NCI-H1436 (cell line): ENCODE results near the gene RASA1.

ENCODE experiments used
- DNase-seq: peaks from one replicate; lab custom pipeline; 2025; lab: John Stamatoyannopoulos, UW

Gene RASA1

DNA sequence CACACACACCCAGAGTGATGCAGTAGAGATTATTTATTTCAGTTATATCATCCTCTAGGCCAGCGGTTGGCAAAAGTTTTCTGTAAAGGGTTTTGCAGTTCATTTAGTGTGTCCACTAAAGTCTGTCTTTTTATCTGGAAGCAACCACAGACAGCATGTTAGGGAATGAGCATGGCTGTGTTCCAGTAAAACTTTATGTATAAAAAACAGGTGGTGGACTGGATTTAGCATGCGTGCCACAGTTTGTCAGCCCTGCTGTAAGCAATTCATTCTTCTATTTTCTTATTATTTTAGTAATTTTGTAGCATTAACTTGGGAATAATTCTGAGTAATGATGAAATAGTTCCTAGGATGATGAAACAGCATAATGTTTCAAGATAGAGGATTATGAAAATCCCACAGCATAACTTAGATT, 93.4 kb downstream of the RASA1 start:
- DNase-seq = no peak

DNA sequence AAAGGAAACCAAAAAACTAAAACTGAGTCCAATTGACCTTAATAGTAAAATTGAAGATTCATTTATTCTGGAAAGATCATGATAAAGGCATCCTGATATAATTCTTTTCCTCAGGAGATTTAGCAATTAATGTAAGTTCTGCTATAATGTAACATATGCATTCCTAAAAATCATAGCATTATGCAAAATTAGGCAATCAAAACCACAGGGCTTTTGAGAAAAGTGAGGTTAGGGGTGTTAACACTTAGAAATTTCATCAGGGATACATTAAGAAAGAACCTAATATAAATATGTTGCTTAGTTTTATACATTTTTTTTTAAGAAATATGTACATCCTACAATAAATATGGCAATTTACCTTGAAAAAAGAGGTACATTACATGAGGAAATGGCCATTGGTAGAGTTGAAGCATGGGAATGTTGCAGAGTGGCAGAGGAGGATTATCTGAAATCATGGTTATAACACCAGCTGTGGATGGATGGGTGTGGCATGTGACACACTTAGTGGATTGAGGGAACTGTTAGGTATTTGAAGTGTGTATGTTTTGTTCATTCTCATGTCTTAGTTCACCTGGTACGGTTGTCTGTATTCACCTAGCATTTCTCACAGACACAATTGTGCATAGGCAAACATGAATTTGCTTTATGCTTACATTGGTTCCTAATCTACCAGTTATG, 94.0 kb downstream of the RASA1 start:
- DNase-seq = no peak

DNA sequence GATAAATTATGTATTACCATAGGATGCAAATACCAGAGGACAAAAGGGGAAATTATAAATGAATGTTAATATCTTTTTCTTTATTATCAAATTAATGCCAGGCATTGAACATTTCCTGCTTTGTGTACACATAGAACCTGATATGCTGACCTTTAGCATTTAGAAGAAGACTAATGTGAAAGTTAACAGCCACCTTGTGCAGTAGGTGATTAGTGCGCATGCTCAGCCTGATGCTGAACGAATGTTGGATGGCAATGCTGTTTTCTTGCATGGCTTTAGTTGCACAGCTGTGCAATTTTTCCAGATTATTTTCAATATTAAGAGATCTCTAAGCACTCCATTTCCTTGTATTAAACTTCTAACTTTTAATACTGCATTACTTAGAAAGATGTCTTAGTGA, 99.6 kb downstream of the RASA1 start:
- DNase-seq = no peak

DNA sequence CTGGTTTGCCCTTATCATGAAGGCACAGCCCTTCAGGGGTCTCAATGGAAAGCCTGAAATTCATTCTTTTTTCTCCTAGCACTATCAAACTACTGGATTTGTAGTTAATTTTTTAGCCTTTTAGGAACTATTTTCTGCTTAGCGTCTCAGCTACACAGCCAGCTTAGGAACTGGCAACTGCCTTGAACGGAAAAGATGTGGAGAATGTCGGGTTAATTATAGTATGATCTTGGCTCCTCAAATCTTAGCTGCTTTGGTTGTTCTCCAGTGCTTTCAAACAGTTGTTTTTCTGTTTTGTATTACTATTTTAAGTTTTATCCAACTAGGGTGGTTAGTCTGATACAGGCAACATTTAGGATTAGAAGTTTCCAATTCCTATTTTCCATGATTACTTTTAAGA, 100.9 kb downstream of the RASA1 start:
- no peak for DNase-seq

DNA sequence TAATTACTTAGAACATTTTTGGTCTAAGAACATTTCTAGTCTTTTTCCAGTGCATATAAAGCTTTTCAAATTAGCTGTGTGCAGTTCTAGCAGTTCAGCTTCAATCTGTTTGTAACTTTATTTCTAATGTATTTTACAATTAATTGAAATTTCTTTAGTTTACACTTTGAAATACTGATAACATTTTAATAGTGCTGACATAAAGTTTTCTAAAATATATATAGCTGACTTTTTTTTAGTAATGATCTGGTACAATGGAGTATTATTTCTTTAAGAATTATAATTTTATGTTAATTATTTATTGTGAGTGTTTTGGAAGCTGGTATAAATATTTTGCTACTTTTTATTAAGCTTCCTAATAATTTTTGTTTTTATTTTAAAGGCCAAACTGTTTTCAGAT, 101.7 kb downstream of the RASA1 start:
- DNase-seq = no peak

DNA sequence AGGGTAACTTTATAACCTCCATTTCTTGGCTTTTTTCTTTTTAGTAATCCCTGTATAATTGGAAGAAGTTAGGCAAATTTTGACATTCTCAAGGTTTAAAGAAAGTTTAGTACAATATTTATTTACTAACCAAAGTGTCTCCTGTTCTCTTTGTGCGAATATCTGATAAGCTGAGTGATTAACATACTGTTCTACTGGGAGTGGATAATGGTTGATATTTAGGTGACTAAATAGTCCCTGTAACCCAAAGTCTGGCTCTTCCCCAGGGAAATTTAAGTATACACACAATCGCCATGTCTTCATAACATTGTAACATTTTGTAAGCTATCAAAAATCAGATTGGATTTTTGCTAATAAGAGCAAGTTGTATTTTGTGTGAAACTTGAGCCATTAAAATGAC, 105.0 kb downstream of the RASA1 start:
- no peak for DNase-seq

DNA sequence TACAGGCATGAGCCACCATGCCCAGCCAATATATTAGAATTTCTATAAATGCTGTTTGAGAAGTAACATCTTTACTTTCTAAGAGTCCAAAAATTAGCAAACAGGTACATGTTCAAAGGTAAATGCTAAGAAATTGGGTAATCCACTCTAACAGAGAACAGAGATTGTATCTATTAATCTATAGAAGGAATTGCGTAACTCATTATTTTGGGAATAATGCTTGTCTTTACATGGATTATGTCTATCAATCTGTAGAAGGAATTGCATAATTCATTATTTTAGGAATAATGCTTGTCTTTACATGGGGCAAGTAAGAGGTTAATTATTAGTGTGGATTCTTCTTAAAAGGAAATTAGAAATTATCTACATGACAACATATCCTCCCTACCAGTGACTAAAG, 114.5 kb downstream of the RASA1 start:
- no peak for DNase-seq

DNA sequence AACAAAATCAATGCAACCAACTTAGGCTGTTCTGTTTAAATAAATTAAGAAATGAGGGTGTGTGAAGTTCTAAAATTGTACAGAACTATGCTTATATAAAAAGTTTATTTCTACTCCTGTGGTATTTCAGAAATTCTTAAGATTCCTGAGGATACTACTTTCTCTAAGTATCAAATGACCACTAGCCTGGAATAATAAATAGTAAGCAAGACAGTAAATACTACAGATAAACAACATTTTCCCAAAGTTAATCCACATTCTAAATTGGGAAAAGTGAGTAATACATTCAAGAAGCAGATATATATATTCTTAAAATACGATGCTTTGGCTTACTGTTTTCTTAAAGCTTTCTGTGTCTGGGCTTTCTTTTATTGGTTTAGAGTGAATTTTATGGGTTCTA, 115.5 kb downstream of the RASA1 start:
- DNase-seq = no peak

DNA sequence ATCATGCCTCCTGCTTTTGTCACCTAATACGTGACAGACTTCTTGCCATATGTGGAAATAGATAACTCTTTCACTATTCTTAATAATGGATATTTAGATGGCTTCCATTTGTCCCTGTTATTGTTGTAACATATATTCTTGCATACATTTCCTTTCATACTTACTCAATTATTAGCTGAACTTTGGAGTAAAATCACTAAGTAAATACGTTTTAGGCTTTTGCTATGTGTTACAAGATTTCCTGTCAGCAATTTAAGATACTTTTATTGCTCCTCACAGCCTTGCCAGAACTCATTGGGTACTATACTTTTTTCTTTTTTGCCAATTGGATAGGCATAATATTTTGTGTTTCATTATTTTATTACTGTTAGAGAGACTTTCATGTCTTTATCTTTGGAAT, 118.1 kb downstream of the RASA1 start:
- no peak for DNase-seq

DNA sequence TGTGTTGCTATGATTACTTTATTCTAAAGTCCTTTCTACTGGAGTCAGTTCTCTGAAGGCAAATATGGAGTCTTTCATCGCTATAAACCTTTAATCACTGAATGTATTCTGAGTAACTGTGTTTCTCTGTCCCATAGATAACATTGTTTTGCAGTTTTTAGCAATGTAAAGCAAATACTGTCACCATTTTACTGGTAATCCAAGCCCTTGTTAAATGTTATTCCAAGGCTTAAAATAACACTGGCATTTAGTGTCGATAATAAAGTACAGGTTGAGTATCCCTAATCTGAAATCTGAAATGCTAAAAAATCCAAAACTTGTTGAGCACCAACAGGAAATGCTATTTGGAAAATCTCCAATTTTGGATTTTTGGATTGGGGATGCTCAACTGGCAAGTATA, 120.4 kb downstream of the RASA1 start:
- no peak for DNase-seq

DNA sequence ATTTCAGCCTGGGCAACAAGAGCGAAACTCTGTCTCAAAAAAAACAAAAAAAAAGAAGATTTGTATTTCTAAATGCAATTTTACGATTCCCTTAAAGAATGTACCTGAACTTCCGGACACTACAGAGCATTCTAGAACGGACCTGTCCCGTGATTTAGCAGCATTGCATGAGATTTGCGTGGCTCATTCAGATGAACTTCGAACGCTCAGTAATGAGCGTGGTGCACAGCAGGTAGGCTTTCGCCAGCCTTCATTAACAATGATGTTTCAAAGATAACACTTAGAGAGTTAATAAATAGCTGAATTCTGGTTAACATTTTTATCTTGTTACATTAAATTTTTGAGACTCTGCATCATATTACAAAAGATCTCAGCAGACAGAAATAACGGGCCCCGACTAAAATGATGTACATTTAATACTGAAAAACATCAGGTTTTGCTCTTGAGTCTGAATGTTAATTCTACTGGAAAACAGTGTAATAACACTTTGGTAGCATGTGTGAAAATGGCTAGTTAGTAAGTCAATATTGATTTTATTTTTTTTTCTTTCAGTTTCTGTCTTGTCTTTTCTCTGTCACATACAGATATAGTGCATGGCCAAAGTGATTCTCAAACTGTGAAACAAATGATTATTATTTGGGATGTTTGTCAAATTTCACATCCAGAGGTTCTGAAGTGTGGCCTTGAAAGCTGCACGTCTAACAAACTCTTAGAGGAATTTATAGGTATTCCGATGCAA, 121.8 kb downstream of the RASA1 start:
- DNase-seq = no peak

DNA sequence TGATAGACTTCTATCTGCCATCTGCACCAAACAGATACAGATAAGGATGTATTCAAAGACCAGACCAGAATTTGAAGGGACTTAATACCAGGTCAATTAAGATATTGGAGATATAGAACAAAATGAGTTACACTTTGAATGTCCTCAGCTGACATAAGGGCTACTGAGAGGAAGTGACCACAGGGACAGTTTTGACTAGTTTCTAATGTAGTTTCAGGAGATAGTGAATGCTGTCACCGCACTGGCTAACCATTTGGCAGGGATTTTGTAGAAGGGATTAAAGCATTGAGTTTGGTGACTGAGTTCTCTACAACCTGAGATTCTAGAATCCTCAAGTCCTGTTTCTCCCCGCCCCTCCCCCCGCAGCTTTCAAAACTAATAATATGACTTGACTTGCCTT, 122.4 kb downstream of the RASA1 start:
- no peak for DNase-seq

DNA sequence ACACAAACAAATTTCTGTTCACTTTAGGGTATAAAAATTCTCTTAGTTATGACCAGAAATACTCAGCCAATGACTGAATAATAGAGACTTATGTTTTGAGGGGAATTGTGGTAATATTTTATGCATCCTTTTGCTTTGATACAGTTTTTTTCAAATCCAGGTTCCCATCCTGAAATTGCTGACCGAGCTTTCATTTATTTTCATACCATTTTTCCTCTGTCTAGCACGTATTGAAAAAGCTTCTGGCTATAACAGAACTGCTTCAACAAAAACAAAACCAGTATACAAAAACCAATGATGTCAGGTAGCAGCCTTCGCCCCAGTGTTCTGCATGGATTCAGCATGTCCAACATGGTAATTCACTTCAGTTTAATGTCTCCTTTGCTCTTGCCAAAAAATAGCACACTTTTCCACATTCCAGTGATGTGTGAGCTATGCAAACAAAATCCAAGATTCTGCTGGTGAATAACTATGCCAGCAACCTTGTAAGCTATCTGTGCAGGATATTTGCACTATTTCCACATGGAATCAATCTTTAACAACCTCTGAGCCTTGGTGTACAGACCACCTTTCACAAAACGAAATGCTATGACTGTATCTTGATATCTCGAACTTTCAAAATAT, 123.0 kb downstream of the RASA1 start:
- no peak for DNase-seq

DNA sequence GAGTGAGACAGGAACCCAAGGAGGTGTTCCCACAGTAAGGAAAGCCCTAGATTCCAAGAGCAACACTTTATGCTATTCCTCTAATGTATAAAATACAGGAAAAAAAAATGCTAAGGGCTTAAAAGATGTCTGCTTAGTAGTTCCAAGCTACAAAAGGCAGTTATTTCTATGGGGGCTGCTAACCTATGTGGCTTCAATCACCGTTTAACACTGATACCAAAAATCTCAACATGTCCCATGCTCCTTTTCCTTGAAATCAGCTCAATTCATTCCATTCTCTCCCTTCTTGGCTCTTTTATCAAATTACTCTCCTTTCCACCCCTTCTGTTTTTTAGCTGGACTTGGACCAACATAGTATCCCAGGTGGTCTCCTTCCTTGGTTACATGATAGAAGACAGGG, 124.5 kb downstream of the RASA1 start:
- no peak for DNase-seq

DNA sequence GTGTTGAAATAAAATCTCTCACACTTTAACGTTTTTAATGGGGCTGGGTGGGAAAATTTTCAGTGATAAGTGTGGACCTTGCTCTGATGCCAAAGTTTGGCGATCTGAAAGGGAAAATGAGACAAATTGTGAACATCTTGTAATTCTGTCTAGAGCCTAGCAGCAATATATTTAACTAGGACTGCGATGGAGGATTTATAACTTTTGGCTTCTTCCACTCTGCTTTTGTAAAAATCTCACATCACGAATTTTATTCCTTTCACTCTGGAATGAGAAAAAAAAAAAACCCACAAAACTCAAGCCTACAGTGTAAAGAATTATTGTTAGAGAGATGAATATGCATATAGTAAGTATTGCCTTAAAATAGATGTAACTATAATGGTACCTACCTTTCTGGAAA, 125.1 kb downstream of the RASA1 start:
- no peak for DNase-seq

DNA sequence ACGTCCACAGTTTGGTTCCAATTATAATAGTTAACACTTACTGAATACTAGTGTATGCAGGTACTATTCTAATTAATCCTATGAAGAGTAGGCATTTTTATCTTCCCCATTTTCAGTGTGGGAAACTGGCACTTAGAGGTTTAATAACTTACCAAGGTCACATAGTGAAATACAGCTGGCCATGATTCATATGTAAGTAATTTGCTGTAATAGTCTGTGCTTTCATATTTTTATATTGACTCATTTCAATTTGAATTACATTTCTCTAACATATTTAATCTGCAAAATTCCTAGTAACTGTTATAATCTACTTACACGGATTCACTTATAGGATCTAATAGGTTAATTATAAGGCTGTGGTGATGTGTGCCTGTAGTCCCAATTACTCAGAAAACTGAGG, 125.6 kb downstream of the RASA1 start:
- no peak for DNase-seq

DNA sequence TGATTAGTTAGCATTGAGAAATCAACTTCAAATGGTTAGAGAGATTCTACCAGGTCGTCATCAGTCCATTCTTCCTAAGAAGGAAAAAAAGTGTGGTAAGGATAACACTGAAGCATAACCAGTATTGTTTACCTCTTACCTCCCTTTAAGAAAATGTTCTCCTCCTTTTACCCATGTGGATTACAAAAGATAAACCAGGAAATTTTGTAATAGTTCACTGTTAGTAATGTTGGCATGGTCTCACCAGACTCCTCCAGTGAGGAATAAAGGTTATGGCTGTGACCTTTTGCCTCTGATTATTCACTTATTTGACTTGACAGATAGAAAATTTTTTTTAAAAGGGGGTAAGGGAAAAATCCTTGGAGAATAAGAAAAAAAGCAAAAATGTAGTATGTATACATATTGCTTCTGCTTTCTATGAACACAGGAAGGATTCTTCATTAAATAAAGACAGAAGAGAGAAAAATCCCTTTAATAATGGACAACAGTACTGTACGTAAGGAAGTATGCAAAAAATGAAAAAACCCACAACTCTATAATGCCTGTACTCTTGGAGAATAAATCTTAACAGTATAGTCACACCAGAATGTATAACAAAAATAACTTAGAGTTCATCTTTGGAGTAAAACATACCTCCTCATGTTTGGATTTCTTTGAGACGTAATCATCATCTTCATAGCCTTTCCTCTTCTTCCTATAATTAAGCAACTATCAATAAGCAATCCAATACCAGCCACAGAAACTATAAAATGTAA, 126.9 kb downstream of the RASA1 start:
- no peak for DNase-seq

DNA sequence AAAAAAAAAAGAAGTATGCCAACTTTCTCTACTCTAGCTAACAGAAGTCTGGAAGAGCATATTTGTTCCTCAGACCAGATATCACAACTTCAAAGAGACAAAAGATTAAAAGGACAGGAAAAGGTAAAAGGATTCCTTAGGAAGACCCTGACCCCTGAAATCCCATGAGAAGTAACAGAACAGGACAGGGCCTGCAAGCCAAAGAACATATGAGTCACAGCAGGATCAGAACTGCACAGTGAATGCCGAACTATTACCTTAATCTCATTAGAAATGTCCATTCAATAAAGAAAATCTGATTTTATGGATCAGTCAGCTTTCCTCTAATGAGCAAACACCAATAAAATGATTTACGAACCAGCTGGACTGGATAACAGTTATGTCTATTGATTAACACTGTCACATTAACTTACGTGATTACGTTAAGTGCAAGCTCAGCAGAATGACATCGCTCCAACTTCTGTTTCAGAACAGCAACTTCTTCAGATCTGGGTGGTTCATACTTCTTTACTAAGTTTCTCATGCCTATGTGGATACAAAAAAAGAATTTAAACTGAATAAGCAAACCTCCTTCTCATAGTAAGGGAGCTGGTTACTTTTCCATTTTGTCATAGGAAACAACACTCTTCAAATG, 131.4 kb downstream of the RASA1 start:
- DNase-seq = no peak

DNA sequence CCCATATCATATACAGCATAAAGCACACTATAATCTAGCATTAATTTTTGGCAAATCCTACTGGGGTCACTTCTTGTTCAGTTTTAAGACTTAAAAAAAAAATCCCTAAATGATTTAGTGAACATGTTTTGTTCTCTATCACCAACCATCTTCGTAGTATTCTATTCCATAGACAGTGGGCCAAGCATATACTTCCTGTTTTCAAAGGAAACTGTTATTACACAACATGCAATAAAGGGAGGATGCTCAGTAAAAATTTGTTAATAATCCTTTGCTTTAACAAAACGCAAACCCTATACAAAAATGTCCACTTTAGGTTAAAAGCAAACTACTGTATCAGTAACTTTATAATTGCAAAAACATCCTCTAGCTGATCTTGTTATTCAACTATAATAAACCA, 132.0 kb downstream of the RASA1 start:
- DNase-seq = no peak

DNA sequence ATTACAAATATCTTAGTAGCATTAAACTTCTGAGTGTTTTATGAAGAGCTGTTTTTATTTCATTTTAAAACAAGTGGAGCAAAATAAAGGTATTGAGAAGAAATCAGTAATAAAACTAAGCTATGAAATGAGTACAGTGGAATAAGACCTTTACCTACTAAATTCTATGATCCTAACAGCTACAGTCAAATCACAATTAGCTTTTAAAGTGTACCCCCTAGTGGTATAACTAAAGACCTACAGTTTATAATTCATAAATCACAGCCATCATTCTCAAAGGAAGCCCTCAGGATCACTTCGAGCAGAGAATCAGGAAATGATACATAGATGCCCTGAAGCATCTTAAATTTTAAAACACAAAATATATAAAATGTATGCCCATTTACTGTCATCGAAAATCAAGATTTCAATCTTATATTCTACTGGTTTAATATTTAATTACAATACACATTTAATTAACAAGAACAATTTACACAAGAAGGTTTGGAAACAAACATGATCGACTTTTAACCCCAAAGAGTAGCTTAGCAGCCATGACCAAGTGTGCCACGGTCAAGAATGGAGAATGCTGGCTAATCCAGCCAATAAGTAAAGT, 132.7 kb downstream of the RASA1 start:
- DNase-seq = peak; percentile 34

DNA sequence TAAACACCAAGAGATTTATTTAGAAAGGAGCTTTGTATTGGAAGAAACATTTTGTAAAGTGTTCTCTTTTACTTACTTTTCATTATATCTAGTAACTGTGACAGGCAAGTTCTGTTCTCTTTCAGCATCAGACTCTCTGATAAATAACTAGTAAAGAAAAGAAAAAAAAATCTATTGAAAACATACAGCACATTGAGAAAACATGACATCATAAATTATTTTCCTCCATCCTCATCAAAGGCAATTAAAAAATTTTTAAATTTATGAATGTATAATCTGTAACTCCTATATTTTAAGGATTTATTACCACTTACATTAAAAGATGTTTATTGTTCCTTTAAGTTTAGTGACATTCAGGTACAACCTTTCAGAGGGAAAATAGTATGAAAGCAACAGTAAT, 133.9 kb downstream of the RASA1 start:
- DNase-seq = no peak

DNA sequence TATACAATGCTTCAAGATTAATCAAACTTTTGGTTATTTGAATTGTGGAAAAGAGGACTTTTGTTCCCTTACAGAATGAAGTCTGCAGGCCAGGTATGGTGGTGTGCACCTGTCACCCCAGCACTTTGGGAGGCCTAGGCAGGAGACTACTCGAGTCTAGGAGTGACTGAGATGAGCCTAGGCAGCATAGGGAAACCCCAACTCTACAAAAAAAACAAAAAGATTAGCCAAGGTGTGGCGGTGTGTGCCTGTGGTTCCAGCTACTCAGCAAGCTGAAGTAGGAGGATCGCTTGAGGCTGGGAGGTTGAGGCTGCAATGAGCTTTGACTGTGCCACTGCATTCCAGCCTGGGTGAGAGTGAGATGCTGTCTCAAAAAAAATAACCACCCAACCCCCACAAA, 135.7 kb downstream of the RASA1 start:
- DNase-seq = no peak
